Right forelimb (tissue), 1 donor: Measurements from ENCODE around the gene CACNB4.

Experiments used
- DNase-seq: peaks from one replicate; pipeline ENCODE4 v3.0.0-alpha.2; 2018

CACNB4 gene

GRCh38 chr2:152086231-152086630, 12.6 kb downstream of the CACNB4 start:
- no peak for DNase-seq

GRCh38 chr2:152084076-152084475, 14.8 kb downstream of the CACNB4 start:
- no peak for DNase-seq

- DNase-seq, result no peak
Measured at GRCh38 chr2:152083202-152083875, 15.5 kb downstream of the CACNB4 start.

- no peak for DNase-seq
Measured at GRCh38 chr2:152078662-152079061, 20.2 kb downstream of the CACNB4 start.

- no peak for DNase-seq
Measured at GRCh38 chr2:152078023-152078422, 20.8 kb downstream of the CACNB4 start.

- DNase-seq, result no peak
Measured at GRCh38 chr2:152075461-152076050, 23.3 kb downstream of the CACNB4 start.

GRCh38 chr2:152072011-152072410, 26.8 kb downstream of the CACNB4 start:
- DNase-seq, result no peak

- DNase-seq, result no peak
Measured at GRCh38 chr2:152071518-152071917, 27.3 kb downstream of the CACNB4 start.

- no peak for DNase-seq
Measured at GRCh38 chr2:152071092-152071491, 27.8 kb downstream of the CACNB4 start.

GRCh38 chr2:152068226-152068625, 30.6 kb downstream of the CACNB4 start:
- DNase-seq, result no peak

GRCh38 chr2:152067823-152068222, 31.0 kb downstream of the CACNB4 start:
- no peak for DNase-seq

GRCh38 chr2:152065945-152066344, 32.9 kb downstream of the CACNB4 start:
- DNase-seq, result no peak

- DNase-seq, result no peak
Measured at GRCh38 chr2:152064001-152064400, 34.8 kb downstream of the CACNB4 start.

- DNase-seq, result no peak
Measured at GRCh38 chr2:152063325-152063924, 35.4 kb downstream of the CACNB4 start.

GRCh38 chr2:152062125-152063091, 36.4 kb downstream of the CACNB4 start:
- DNase-seq, result peak; percentile 56

GRCh38 chr2:152061383-152061782, 37.5 kb downstream of the CACNB4 start:
- DNase-seq, result no peak

GRCh38 chr2:152058655-152059054, 40.2 kb downstream of the CACNB4 start:
- no peak for DNase-seq

GRCh38 chr2:152056418-152056817, 42.4 kb downstream of the CACNB4 start:
- no peak for DNase-seq

- no peak for DNase-seq
Measured at GRCh38 chr2:152055366-152056108, 43.3 kb downstream of the CACNB4 start.

GRCh38 chr2:152054593-152054992, 44.3 kb downstream of the CACNB4 start:
- DNase-seq, result no peak

GRCh38 chr2:152051436-152051835, 47.4 kb downstream of the CACNB4 start:
- DNase-seq, result no peak

- DNase-seq, result no peak
Measured at GRCh38 chr2:152050915-152051314, 47.9 kb downstream of the CACNB4 start.
